GF-D8 (cell line): ENCODE results near the gene UST.
"Not testable (repeated sequence)": the region's sequence is repeated elsewhere in the genome, so short reads cannot be mapped to it uniquely, and the experiment has no call there.

Experiments
- DNase-seq: peaks from one replicate; lab custom pipeline; 2025; lab: John Stamatoyannopoulos, UW

The UST gene

DNA sequence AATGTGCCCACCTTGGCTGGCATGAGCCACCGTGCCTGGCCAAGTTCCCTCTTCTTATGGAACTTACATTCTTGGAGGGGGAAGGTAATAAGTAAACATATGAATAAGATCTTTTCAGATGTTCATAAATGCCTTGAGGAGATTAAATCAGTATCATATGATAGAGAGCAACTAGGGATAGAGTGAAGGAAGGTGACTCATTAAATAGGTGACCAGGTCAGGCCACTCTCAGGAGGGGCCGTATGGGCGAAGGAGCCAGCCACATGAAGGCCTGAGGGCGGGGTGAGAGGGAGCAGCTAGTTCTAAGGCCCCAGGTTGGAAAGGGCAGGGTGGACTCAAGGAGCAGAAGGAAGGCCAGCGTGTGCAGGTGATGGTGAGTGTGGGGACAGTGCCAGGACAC lies 91.1 kb downstream of the UST start:
- no peak for DNase-seq

DNA sequence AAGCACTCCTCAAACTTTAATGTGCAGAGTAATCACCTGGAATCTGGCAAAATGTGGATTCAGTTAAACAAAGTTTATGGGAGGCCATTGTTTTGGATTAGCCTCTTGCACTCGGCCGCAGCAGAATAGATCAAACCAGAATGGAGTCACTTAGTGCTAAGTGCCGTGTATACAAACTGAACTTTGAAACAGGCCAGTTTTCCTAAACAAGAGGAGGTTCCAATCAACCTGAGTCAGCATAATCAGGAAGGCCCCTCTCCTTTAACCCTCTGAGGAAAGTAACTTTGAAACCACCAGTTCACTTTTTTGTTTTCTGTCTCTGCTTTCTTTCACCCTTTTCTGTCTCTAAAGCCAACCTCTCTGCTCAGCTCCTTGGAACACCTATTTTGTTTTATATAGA lies 92.2 kb downstream of the UST start:
- no peak for DNase-seq

DNA sequence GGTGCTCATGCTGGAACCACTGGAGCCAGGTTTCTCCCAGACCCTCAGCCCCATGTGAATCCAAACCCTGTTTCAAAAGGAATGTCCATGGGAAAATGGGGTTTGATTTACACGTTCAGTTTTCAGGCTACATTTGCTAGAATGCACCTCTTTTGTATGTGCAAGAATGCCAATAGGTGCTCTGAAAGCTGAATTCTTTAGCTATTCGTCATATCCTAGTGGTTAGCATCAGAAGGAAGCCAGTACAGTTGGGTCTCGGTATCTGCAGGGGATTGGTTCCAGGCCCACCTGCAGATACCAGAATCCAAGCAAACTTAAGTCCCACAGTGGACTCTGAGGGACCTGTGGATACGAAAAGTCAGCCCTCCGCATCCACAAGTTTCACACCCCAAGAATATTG lies 93.4 kb downstream of the UST start:
- no peak for DNase-seq

DNA sequence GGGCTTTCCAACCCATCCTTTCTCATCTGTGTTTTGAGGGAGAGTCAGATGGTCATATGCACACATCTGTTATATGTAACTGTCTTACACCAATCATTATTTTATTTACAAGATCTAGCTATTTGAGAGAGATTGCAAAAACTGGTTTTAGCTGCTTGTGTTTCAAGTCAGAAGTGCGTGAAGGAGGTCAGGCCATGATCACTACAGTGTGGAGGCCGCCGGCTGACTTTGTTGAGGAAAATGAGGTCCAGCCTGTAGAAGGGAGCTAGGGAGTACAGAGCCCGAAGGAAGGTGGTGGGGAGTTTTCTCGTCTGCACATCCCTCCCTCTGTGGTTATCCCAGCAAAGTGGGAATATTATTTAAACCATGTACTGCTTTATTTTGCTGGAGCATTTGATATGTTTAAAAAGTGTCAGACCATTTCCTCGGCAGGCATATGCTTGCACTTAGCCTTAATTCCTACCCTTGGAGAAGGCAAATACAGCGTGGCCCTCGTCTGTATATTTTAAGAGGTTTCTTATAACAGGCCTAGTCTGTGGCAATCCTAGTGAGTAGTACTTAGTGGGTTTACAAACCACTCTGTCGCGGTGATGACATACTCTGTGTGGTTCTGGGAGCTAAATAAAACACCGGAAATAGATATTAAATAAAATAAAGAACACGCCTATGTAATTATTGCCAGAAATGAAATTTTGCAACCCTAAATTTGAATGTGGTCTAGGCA lies 95.6 kb downstream of the UST start:
- no peak for DNase-seq

DNA sequence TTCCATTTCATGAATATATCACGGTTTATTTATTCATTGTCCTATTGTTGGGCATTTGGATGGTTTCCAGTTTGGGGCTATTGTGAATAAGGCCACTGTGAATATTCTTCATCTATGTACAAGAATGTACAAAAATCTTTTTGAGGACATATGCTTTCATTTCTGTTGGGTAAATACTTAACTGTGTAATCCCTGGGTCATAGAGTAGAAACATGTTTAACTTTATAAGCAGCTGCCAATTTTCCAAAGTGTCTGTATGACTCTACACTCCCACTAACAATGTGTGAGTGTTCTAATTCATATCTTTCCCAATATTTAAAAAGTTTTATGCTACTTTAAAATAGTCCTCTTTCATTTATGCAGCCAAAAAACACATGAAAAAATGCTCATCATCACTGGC lies 98.6 kb downstream of the UST start:
- DNase-seq, result no peak

DNA sequence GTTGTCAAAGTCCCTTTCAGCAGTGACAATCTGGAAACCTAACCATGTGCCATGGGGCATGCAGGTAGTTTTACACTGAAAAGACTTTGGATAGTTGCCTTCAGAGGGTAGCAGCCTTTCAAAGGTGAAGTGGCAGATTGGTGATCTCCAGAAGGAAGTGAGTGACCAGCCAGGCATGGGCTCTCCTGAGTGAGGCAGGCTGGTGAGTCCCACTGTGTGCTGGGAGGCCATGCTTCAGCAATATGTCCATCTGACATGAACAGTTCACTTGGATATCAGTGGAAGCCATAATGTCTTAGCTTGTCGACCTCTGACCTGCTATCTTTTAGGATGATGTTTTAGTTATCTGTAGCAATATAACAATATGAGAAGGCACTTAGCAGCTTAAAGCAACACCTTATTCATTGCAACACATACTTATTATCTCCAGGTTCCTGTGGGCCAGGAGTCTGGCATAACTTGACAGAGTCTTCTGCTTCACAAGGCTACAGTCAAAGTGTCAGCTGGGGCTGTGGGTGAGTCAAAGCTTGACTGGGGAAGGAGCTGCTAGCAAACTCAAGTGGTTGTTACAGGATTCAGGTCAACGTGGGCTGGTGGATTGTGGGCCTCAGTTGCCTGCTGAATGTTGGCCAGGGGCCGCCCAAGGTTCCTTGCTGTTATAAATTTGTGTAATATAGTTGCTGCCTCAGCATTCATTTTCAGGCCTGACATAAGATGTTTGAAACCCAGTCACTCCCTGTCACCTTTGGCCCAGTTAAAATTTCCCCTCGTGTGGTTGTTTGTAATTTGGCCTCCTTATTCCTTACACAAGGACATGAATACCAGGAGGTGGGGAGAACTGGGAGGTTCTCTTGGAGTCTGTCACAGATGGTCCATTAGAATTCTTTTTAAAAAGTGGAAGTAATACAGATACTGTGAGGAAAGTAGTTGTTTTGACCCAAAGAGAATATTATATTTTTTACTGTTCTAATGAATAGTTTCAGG lies 100.2 kb downstream of the UST start:
- DNase-seq, result no peak

DNA sequence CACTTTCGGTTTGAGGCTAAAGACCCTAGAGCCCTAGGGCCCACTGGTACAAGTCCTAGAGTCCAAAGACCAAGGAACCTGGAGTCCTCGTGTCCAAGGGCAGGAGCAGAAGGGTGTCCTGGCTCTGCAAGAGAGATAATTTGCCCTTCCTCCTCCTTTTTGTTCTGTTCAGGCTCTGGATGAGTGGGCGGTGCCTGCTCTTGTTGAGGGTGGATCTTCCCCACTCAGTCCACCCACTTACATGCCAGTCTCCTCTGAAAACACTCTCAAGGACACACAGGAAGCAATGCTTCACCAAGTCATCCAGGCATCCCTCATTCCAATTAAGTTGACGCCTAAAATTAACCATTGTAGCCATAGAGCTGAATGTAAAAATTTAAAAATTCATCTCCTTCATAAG lies 102.1 kb downstream of the UST start:
- no peak for DNase-seq

DNA sequence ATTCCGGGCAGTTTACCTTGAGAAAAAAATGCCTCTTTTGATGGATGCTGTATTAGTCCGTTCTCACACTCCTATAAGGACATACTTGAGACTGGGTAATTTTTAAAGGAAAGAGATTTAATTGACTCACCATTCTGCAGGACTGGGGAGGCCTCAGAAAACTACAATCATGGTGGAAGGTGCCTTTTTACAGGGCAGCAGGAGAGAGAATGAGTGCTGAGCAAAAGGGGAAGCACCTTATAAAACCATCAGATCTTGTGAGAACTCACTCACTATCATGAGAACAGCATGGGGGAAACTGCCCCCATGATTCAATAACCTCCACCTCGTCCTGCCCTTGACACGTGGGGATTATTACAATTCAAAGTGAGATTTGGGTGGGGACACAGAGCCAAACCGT lies 102.6 kb downstream of the UST start:
- not testable (repeated sequence) for DNase-seq

DNA sequence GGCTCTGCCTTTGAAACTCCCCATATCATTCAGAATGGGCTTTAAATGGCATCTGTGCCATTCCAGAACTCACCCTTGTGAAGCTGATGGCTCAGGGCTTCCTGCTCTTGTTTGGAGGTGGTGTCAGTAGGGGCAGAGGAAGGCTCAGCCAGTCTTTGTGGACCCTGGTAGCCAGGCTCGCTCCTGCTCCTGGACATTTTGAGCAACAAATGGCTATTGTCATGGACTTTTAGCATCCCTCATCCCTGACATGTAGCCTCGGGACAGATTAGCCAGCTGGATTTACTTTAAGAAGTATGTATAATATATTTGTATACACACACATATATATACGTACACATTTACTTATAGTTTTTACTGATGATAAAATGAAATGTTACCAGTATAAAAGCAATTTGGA lies 104.1 kb downstream of the UST start:
- no peak for DNase-seq

DNA sequence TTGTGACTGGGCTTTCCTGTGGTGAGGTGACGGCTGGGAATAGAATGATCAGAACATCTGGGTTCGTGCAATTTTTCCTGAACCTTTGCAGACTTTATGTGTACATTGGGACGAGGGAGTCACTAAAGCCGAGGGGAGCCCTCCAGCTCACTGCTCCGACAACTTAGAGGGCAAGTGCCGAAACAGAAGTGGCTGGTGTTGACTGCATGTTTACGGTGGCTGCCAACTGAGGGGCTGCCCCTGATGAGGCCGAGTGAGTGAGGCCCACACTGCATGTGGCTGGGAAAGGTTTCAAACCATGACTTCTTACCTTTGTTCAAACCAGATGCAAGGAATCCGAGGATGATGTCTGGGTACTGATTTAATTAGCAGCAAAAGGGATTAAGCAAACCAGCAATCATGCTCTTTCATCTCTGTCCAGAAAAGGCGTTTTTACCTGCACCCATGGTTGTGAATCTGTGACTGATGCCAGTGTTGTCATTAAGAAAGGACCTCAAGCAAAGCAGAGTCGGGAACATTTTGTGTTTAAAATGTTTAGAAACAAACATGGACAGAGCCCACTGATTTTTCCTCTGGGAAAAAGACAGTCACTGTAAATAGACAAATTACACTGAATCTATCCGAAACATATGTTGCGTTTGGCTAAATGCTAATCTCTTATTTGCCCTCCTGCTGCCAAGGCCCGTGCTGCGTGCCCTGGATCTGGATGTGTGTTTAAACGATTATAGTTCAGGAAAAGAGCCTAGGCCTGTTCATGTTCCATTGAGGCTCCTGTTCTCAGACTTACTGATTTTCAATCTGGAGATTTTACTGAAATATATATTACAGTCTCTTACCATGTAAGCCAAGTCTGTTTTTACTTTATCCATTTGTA lies 105.1 kb downstream of the UST start:
- no peak for DNase-seq

DNA sequence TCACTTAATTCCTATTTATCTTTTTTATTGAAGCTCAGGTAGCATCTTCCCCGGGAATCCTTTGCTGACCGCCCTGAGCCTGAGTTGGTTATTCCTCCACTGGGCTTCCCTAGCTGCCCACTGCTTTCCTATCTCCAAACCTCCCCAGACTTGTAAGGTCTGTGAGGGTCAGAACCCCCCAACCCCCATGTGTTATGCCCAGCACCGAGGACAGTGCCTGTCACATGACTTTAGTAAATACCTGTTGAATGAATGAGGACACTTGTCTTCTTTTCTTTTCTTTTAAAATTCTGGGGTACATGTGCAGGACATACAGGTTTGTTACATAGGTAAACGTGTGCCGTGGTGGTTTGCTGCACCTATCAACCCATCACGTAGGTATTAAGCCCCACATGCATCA lies 105.9 kb downstream of the UST start:
- DNase-seq, result no peak

DNA sequence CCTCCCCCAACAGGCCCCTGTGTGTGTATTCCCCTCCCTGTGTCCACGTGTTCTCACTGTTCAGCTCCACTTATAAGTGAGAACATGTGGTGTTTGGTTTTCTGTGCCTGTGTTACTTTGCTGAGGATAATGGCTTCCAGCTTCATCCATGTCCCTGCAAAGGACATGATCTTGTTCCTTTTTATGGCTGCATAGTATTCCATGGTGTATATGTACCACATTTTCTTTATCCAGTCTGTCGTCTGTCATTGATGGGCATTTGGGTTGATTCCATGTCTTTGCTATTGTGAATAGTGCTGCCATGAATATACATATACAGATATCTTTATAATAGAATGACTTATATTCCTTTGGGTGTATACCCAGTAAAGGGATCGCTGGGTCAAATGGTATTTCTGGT lies 106.3 kb downstream of the UST start:
- DNase-seq, result not testable (repeated sequence)

DNA sequence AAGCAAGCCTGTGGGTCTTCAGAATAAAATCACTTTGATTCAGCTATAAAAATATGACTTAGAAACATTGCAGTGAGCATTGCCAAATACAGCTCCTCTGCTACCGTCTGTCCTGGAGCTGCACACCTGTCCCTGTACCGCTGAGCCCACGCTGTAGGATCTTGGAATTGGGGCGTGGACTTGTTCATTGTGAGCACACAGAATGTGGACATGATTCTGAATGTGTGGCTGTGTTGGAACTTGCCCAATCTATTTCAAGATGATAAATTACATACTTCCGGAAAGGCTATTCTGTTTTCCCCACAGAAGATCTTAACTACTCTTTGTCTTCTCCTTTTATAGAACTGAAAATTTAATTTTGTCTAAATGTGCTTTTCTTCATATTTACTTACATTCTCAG lies 107.3 kb downstream of the UST start:
- no peak for DNase-seq

DNA sequence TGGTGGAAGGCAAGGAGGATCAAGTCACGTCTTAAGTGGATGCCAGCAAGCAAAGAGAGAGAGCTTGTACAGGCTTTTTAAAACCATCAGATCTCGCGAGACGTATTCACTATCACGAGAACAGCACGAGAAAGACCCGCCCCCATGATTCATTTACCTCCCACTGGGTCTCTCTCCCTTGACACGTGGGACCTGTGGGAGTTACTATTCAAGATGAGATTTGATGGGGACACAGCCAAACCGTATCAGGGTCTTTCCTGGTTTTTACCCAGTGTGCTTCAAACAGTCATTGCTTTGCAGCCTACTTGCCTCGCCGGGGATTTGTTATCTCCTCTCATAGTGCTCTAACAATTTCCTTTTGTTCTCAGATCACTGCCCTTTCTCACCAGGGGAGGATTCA lies 108.2 kb downstream of the UST start:
- no peak for DNase-seq

DNA sequence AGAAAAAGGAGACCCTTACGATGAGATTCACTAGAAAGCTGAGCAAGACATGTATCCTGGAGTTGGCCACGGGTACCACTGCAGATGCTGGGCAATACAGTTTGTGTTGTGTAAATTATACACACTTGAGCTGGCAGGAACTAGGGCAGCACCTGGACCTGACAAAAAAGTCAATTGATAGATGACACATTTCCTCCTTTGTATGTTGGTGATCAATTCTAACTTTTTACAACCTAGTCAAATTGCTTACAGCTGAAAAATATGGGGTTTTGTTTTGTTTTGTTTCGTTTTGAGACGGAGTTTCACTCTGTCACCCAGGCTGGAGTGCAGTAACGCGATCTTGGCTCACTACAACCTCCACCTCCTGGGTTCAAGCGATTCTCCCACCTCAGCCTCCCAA lies 108.9 kb downstream of the UST start:
- DNase-seq, result no peak

DNA sequence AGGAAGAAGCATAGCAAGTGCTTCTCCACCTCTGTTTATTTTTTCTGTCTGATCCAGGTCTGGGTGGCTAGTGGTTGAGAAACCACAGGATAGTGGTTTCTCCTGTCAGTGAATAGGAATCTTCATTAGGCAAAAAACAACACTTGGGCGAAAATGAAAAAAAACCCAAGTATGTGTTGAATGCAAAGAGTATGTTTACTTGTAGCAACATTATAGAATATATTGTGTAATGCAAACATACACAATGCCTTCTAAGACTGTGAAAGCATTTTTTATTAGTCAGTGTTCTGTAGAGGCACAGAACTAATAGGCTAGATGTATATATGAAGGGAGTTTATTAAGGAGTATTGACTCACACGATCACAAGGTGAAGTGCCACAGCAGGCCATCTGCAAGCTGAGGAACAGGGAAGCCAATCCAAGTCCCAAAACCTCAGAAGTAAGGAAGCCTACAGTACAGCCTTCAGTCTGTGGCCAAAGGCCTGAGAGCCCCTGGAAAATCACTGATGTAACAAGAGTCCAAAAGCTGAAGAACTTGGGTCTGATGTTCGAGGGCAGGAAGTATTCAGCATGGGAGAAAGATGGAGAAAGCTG lies 111.1 kb downstream of the UST start:
- DNase-seq, result no peak

DNA sequence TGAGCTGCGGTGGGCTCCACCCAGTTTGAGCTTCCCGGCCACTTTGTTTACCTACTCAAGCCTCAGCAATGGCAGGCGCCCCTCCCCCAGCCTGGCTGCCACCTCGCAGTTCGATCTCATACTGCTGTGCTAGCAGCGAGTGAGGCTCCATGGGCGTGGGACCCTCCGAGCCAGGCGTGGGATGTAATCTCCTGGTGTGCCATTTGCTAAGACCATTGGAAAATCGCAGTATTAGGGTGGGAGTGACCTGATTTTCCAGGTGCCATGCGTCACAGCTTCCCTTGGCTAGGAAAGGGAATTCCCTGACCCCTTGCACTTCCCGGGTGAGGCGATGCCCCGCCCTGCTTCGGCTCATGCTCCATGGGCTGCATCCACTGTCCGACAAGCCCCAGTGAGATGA lies 117.3 kb downstream of the UST start:
- DNase-seq, result not testable (repeated sequence)

DNA sequence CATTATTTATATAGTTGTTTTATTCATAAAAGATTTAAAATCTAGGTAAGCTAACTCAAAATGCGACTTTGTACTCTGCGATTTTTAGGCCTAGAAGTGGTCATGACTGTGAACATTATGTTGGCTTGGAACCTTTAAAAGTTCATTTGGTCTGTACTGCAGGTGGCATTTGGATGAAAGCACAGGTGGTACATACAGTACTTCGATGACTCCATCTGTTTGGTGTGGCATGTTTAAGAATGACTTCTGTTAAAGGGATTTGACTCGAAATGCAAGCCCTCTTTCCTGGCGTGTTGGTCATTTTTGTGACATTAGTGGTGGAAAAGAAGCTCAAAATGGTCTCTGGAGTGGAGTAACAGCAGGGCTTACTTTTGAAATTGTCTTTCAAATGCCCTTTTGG lies 118.1 kb downstream of the UST start:
- no peak for DNase-seq

DNA sequence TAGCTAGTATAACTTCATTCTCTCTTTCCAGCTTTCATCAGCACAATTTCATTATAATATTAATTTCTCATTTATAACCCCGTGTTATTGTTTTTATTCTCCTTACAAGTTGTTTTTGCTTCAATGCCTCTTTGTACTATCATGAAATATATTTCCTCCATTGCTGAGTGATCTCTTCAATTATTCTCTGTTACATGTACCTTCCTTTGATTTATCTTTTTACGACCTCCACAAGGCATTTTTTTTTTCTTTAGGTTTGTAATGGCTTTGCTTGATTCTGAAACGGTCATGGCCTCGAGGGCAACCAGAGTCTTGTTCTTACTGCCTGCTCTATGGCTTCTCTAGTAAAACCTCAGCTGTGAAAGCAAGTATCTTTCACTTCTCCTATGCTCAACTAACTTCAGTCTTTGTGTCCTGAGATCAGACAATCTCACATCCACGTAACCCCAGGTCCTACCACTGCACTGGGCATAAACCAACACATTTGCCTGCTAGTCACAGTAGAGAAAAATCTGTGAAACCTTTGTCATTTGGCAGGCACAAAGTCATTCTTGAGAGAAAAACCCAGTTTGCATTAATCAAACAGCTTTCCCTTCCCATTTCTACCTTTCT lies 119.9 kb downstream of the UST start:
- DNase-seq, result no peak

DNA sequence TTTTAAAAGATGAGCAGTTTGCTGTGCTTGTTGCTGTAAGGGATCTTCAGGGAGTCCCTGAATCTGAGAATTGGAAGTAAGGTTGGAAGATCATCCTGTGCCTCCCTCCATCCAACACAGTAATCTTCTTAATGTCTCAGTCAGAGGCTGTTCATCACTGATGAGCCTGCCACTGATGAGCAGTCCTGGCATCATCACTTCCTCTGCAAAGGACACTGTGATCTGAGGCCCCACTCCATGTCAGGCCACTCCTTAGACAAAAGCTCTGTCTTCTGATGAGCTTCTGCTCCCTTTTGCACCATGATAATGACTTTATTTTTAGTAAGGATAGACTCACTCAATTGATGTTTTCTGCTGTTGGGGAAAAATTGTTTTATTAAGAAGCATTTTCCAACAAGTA lies 121.0 kb downstream of the UST start:
- DNase-seq, result no peak

DNA sequence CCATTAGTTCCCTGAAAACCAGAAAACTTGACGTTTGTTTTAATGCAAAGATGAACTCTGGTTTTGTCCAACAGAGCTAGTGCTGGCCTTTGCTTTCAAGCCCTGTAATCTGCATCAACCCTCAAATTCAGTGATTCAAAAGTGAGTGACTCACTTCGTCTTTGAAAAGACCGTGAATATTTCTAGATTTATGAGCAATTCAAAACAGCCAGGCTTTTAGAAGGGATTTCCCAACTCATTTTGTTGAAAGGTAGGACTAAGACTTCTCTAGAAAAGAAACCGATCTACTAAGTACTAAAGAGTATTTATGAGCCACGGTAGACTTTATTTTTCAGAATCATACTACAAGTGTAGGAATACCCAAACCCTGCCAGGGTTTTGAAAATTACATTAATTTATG lies 121.5 kb downstream of the UST start:
- DNase-seq, result no peak

DNA sequence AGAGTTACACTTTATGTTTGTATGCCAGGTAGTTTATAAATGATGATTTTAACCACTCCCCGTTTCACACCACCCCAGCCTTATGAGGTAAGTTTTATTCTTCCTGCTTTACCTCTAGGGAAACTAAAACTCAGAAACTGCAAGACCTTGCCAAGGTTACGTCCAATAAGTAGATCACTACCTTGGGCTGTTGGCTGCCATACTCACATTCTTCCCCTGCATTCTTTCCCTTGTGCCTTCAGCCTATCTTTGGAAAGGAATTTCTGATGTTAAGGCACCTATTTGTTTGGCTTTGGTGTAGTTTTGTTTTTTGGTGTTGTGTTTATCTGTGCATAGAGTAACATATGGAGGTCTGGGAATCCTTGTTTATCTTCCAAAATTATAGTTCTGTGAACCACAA lies 122.1 kb downstream of the UST start:
- DNase-seq, result no peak
